ENCODE measurements around the gene BLMH.

GRCh38 chr17:30296499-30297080, 4.8 kb upstream of the BLMH start:
- TF ChIP-seq CTCF (conservative IDR thresholded peaks at IDR 0.05 in 1 of 2, IDR thresholded peaks at IDR 0.05 in 1 of 2; ENCODE audit: low read depth in 1 of 2, low read length in 2 of 2) (no peak), EZH2 (IDR thresholded peaks at IDR 0.05; ENCODE audit: low read length, missing control alignments) (no peak)

Measured in fibroblast of lung (primary cell).